Activated CD4-positive, alpha-beta T cell treated with anti-CD3 and anti-CD28 coated beads for 48 hours (primary cell): ENCODE measurements around the gene ABHD8.
"Not testable (repeated sequence)": the region's sequence is repeated elsewhere in the genome, so short reads cannot be mapped to it uniquely, and the experiment has no call there.

Source experiments
- DNase-seq: peaks from one replicate; pipeline ENCODE4 v3.0.0-alpha.2; 2020

ABHD8 gene

DNA sequence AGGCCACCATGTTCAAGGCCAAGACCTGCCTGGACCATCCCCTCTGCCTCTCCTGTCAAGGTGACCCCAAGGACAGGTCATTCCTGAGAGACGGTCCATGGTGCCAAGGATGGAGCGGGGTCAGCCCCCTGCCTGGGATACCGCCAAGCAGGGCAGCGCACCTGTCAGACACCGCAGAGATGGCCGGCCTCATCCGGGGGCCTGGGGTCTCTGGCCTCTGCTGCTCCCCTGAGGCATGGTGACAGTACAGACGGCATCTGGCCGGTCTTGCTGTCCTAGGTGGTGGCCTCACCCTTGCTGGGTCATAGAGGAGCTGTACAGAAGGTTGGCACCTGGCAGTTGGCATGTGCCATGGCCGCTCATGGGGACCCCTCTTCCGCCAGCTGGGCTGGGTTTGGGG lies 17.2 kb upstream of the ABHD8 start:
- no peak for DNase-seq

DNA sequence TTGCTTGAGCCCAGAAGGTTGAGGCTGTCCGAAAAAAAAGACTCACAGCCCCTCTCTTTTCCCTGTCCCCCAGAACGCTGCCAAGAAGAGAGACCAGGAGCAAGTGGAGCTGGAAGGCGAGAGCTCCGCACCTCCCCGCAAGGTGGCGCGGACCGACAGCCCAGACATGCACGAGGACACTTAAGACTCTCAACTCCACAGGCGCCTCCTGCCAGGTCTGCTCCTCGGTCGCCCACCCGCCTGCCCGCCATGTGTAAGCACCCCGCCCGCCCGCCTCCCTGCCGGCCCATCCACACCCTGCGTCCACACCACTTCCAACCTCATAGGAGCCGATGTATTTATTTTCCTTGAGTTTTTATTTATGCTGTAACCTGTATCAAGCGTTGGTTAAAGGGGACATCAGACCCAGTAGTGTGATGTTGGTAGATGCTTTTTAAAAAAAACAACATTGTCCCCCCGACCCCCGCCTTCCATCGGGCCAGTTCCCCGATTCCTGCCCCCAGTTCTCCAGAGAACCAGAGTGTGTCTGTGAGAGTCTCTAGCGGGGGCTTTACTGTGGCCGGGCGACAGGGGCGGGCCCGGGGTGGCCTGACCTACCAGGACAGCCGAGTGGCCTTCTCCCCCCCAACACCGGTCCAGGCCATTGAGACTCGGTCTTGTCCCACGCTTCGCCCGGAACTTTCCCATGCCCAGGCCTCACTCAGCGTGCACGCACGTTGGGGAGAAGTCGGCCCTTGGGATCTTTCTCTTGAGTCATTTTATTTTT lies 16.4 kb upstream of the ABHD8 start:
- no peak for DNase-seq

DNA sequence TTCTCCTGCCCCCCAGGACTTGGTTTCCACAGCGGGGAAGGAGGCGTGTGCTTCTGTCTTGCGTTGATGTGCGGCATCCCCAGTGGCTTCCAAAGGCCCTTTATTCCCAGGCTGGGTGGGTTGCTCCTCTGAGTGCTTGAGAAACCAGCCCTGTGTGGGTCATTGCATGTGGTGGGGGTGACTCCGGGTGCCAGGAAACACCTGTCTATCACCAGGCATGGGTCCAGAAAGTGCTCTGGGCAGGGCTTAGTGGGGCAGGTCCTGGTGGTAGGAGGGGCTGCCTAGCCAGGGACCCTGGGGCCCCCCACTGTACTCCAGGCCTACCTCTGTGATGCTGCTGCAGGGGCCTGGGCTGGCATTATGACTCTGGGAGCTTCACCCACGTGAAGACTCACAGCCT lies 15.7 kb upstream of the ABHD8 start:
- no peak for DNase-seq

DNA sequence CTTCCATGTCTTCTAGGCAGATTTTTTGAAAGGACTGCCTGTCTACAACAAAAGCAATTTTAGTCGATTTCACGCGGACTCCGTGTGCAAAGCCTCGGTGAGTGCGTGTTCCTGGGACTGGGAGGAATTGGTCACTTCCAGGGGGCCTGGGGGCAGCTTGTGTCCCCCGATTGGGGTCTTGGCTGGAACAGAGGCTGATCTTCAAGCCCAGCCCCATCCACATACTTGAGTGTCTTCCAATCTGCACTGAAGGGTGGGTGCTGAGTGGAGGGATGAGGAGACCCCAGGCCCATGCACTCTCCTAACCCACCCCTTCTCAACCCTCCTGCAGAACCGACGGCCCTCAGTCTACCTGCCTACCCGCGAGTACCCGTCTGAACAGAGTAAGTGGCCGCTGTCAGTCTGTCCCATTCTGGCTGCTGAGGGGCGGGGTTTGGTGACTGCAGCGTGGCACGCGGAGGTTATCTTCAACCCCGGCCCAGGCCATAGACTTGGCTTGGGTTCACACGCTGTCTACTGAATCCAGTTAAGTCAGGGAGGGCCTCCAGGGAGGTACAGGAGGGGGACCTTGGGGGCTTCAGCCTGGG lies 10.9 kb upstream of the ABHD8 start:
- no peak for DNase-seq

DNA sequence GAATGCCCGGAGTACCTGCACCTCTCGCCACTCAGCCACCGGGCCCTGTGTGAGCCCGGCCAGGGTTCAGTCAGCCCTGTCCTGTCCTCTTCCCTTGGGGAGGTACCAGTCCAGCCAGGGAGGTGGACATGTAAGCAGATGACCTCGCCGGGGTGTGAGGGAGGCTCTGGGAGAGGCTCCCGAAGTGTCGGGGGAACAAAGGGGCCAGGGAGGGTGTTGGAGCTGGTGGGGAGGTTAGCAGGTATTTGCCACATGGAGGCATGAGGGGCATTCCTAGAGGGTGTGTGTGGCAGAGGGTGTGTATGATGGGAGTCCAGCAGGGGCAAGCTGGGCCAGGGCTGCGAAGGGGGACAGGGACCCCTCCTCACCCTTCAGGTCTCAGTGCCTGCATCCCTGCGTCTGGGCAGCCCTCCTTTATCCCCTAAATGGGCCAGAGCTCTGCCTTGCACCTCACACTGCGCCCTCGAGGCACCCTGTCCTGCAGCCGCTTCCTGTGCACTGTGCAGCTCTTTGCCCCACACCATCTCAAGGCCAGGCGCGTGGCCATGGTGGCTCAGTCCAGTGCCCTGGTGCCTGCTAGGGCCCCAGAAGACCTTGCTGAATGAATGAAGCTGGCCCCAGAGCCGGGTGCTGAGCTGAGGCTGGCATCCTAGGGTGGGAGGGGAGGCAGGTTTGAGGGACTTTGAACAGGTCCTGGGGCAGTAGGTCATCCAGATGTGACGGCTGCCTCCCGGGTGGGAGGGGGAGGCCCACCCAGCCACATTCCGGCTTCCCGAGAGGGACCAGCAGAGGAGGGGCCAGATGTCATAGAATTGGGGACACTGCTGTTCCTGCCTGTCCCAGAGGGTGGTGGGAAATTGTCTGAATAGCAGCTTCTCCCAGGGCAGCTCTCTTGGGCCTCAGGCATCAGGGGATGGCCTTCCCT lies 9.2 kb upstream of the ABHD8 start:
- DNase-seq, result no peak

DNA sequence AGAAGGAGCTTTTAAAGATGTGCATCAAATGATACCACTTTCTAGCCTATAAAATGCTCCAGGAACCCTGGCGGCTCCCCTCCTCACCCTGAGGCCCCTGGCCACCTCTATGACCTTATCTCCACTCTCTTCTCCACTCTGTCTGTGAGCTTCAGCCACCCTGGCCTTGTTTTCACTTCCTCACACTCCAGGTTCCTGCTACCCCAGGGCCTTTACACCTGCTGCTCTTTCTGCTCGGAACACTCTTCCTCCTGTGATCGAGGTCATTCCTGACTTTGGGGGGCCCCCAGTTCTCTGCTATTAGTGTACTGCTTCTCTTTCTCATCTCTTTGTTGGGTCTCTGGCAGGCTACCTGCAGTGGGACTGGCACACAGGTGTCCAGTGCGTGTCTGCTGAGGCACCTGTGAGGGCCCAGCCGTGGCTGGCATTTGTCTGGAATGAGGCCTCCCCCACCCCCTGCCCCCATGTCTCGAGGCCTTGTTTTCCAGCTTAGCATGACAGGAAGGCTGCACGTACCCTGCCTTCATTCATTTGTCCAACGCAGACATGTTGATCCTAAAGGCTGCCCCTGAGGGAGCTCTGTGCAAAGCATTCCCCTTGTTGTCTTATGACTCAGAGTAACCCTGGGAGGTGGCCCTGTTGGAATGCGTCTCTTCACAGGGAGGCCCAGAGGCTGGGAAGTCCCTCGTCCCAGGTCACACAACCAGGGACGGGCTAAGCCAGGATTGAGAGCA lies 8.4 kb upstream of the ABHD8 start:
- no peak for DNase-seq

DNA sequence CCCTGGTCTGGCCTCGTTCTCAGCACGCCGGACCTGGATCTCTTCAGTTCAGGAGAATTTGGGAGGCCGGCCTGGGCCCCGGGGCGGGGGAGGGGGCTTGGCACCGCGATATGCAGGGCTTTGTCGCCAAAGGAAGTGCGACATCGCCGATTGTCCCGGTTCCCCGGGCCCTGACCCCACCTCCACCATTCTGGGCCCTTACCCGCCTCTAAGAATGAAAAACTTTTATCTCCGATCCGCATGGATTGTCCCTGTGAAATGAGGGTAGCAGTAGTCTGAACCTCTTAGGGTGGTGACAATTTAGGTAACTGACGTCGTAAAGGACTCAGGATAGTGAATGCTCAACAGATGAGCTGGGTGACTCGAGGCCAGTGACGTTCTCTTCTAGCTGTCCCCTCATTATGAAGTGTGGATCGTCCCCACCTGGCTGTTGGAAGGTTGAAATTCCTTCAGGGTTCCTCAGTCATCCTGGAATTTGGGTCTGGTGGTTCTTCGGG lies 6.8 kb upstream of the ABHD8 start:
- peak; percentile 45 for DNase-seq

DNA sequence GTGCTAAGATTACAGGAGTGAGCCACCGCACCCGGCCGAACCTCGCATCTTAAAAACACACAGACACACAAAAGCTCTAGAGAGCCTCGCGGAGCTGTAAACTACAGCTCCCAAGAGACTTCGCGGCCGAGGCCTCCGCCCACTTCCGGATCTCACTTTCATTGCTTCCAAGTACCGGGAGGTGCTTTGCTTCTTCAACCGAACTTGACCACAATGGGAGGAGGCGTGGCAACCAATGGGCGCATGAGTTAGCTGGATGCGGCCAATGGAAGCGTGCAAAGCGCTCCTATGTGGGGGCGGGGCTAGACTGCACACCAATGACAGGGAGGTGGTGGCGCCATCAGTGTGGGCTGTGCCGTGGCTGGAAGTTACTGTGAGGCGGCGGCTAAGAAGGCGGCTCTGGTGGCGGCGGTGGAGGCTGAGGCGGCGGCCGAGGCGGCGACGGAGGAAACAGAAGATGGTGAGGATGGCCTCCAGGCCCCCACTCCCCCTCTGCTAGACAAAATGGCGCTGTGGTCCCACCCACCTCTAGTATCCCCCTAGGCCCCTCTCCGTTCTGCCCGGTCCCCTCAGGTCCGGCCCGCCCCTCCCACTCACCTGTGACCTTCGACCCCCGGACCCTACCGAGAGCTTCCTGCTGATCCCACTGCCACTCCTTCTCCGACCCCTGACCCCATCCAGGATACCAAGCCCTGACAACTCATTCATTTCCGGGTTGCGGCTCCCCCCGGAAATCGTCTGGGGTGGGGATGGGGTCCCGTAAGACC lies 6.2 kb upstream of the ABHD8 start, which contains the start of gene DDA1:
Gene DDA1 (plus strand): TSS at position 366 of the 767 bp plus-strand sequence. CDS start 92 bp downstream, at position 458.
- peak; percentile 99 for DNase-seq

DNA sequence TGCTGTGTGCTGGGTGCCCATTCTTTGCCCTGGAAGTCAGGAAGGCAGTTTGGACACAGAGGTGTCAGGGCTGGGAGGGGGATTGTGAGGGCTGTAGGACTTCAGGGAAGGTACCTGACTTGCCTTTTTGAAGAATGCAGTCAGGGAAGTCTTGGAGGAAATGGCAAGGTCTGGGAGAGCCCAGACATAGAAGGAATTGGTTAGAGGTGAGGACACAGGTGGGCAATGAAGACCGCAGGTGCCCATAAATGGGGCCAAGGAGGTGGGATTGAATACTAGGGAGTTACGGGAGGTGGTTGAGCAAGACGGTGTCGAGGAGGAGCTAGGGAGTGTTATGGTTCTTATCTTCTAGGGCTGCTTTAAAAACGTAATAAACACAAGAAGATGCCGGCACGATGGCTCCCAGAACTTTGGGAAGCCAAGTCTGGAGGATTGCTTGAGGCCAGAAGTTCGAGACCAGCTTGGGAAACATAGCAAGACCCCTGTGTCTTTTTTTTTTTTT lies 4.7 kb upstream of the ABHD8 start:
- no peak for DNase-seq

DNA sequence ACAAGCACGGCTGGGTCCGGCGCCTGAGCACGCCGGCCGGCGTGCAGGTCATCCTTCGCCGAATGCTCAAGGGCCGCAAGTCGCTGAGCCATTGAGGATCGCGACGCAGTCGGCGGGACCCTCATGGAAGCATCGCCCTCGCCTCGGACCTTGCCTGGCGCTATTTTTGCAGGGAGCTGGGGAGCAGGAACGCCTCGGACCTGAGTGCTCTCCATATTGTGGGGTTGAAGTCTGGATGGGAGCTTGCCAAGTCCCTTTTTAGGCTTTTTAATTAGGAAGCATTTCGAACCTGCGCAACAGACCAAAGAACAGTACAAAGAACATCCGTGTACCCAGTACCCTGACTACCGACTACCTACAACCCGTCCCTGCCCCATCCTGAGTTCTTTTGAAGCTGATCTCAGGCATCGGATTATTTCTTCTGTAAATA lies 3.1 kb upstream of the ABHD8 start:
- DNase-seq, result no peak

DNA sequence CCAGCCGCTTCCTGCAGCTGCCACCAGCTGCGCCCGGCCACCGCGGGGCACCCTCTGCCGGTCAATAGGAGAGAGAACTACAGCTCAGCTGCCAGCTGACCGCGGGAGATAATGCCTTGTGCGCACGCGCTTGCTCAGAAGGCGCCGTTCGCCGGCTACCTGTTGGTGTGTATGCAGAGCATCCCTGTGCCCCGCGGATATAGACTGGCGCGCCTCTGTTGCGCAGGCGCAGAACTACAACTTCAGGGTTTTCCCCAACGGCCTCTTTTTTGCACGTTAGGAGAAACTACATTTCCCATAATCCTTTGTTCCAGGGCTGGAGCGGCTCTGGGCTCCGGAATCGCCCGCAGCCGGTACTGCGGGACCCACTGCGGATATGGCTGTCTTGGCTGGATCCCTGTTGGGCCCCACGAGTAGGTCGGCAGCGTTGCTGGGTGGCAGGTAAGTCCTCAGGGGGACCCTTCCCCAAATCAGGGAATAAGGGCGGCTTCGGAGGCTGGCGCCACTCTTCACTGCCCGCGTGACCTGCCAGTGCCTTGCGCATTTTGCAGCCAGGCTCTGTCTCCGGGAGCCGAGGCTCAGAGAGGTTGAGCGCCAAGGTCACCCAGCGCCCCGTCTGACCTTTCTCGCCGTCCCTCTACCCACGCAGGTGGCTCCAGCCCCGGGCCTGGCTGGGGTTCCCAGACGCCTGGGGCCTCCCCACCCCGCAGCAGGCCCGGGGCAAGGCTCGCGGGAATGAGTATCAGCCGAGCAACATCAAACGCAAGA lies 2.5 kb upstream of the ABHD8 start, which contains the start of gene MRPL34:
Gene MRPL34 (plus strand): TSS at position 356 of the 768 bp plus-strand sequence. CDS start 21 bp downstream, at position 377.
- DNase-seq, result peak; percentile 97

DNA sequence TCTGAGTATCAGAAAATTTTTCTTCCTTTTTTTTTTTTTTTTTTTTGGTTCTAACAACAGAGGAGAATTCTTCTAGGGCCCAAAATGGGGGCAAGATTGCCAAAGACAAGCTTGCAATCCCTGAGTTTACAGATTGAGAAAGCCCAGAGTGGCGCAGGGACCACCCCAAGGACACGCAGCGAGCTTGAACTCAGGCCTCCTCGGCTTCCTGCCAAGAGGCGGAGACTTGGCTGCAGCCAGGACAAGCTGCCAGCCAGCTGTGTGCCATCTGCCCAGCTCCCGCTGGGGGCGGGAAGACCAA lies 1.9 kb upstream of the ABHD8 start:
- no peak for DNase-seq

DNA sequence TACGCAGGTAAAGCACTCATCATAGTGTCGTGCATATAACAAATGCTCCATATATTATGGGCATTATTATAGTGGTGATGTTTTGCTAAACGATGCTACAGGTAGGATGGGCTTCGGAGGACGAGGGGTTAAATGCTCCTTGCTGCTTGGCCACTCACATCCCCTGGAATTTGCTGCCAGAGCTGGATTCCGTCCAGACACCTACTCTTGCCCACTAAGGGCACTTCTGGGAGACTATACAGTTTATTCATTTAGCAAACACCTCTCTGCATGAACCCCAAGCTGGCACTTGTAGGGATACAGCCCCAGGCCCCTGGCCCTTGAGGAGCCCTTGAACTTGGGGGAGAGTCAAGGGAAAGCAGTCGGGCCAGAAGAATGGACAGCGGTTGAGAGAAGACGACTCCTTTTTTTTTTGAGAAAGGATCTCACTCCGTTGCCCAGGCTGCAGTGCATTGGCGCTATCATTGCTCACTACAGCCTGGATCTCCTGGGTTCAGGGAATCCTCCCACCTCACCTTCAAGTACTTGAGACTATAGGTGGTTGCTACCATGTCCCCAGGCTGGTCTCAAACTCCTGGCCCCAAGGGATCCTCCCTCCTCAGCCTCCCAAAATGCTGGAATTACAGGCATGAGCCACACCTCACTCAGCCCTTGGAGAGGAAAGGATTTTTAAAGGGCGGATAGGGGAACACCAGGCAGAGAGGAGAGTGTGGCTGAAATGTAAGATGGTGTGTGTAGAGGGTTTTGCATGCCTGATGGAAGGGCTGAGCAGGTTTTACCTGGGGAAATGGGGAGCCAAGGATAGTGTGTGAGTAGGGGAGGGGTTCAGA lies 1.4 kb upstream of the ABHD8 start:
- no peak for DNase-seq

DNA sequence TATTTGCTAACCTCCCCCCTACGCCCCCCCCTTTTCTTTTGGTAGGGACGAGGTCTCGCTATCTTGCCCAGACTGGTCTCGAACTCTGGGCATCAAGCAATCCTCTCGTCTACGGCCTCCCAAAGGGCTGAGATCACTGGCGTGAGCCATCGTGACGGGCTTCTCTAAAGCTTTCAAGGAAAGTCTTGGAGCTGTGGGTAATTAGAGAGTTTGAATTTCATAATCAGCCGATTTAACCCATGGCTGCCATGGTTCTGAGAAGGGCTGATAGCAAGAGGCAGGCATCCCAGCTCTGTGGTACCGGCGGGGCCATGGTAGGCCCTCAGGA lies 679 bp upstream of the ABHD8 start:
- no peak for DNase-seq

DNA sequence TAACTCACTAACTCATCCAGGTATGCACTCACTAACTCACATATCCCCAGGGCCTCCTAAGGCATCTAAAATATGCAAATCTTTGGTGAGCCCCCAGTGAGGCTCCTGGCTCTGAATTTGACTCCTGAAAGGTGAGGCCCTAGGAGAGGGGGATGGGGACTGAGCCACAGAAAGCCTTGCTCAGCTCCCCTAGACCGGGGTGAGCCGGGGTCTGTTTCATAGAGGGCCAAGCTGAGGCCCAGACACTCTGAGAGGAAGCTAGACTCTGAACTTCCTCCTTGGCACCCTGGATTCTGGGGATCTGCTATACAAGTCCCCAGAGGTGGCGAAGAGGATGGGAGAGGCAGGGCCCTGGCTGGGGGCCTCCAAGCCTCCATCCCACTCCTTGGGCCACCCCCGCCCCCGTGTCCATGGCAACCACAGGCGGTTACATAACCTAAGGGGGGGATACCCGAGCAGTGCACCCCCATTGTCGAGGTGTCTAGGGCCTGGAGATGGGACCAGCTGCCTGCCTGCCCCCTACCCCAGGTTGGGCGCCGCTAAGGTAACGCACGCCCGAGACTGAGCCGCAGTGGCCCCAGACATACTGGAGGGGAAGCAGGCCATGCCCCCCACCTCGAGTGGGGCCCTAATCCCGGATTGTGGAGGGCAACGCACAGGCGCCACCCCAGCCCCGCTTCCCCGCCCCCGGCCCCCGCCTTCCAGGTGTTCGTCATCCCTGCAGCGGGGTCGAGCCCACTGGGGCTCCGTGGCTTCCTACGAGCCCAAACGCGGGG lies 646 bp downstream of the ABHD8 start:
- no peak for DNase-seq

DNA sequence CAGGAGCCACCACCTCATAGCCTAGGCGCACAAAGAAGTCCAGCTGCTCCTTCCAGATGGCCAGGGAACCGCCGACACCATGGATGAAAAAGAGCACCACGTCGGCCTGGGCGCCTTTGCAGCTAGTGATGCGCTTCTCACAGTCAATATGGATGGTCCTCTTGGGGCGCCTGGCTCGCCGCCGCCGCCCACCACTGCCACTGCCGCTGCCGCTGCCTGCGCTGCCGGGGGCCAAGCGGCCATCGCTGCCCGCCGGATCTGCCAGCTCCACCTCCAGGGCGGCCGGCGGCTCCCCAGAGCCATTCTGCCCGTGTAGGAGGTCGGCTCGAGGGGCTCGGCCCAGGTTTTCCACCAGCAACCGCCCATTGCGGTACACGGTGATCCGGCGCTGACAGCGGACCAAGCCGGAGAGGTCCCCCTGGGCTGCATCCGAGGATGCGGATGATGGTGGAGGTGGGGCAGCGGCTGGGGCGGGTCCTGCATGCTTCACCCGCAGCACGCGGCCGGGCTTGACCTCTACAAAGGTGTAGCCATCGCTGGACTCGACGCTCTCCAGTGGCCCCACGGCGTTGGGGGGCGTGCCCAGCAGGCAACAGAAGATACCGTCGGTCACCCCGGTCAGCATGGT lies 2.1 kb downstream of the ABHD8 start:
- no peak for DNase-seq

DNA sequence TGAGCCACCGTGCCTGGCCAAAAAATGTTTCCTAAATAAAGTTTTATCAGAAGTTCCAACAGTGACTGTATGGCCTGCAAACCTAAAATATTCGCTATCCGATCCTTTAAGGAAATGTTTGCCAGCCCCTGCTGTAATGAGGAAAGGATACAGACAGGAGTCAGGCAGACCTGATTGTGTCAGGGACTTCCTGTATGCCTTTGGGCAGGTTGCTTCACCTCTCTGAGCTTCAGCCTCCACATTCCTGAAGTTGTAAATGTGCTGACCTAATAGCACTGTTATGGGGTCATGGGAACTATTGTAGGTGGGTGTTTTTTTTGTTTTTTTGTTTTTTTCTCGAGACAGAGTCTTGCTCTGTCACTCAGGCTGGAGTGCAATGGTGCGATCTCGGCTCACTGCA lies 6.2 kb downstream of the ABHD8 start:
- DNase-seq, result no peak

DNA sequence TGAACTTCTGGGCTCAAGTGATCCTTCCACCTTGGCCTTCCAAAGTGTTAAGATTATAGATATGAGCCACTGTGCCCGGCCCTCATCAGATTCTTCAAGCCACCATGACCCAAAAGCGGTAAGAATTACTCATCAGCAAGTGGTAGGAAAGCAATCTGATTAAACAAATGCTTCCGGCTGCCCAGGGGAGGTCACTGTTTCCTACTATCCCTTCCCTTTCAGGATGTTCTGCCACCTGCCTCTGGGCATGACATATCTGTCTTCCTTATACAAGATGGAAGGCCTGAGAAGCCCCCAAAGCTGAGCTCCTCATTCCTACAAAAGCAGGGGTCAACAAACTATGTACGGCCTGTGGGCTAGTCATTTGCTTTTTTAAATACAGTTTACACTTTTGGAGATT lies 7.0 kb downstream of the ABHD8 start:
- DNase-seq, result no peak

DNA sequence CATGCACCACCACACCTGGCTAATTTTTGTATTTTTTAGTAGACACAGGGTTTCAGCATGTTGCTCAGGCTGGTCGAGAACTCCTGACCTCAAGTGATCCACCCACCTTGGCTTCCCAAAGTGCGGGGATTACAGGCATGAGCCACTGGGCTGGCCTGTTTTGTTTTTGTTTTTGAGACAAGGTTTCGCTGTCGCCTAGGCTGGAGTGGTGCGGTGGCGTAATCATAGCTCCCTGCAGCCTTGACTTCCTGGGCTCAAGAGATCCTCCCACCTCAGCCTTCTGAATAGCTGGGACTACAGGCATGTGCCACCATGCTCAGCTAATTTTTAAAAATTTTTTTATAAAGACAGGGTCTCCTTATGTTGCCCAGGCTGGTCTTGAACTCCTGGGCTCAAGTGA lies 7.7 kb downstream of the ABHD8 start:
- not testable (repeated sequence) for DNase-seq
